H1 (cell line): Measurements from ENCODE around the gene GPC4. TPM values are rescaled to one million over a fixed set of nuclear protein-coding genes. Genes with fewer than 3 reads are reported as not detected.
A peak's percentile ranks its signal among the peaks of the same experiment; 100 is the strongest.

Experiments used
- CTCF ChIA-PET: fragments of 300-600 bp; sonication (Branson Sonifier 250); formaldehyde crosslinking; loops from one replicate; lab custom pipeline; 2021; ENCODE audit not compliant: partially characterized antibody; lab: Charles Lee
- POLR2A ChIA-PET: fragments of 300-600 bp; sonication (Branson Sonifier 250); formaldehyde crosslinking; loops from one replicate; lab custom pipeline; 2021; ENCODE audit warnings: inconsistent platforms; ENCODE audit not compliant: partially characterized antibody; lab: Charles Lee
- DNase-seq, 2 experiments: peaks; one replicate each; pipeline versions ENCODE4 v3.0.0 to v3.0.0-alpha.2; 2010 to 2022; ENCODE audit warnings: low spot score in 2 of 2, low read depth in 1 of 2, mixed read lengths in 1 of 2
- FAIRE-seq: peaks from 2 replicates; lab custom pipeline; 2011; peaks lifted over from hg19 to GRCh38; lab: Jason Lieb, UNC
- H2AFZ ChIP-seq: 2 replicates; pipeline ENCODE4 v1.8.1; 2012; ENCODE audit warnings: low read length, inconsistent platforms
- H2AK5ac ChIP-seq: 2 replicates; pipeline ENCODE4 v1.6.1; 2013; ENCODE audit warnings: low read depth, low read length
- H2BK120ac ChIP-seq: replicated peaks from 2 replicates; pipeline ENCODE3; 2013; ENCODE audit warnings: low read depth, low read length, inconsistent platforms
- H2BK12ac ChIP-seq: 2 replicates; pipeline ENCODE4 v1.6.1; 2013; ENCODE audit warnings: low read depth, low read length
- H2BK15ac ChIP-seq: 2 replicates; pipeline ENCODE4 v1.6.1; 2013; ENCODE audit warnings: low read length
- H2BK20ac ChIP-seq: 2 replicates; pipeline ENCODE4 v1.6.1; 2013; ENCODE audit warnings: low read length
- H2BK5ac ChIP-seq: 2 replicates; pipeline ENCODE4 v1.6.1; 2013; ENCODE audit warnings: low read depth, low read length
- H3K14ac ChIP-seq: 2 replicates; pipeline ENCODE4 v1.6.1; 2013; ENCODE audit warnings: inconsistent platforms; ENCODE audit not compliant: insufficient read length
- H3K18ac ChIP-seq: 2 replicates; pipeline ENCODE4 v1.6.1; 2013; ENCODE audit warnings: low read length; ENCODE audit errors: extremely low read depth
- H3K23ac ChIP-seq: 2 replicates; pipeline ENCODE4 v1.6.1; 2013; ENCODE audit warnings: inconsistent platforms; ENCODE audit not compliant: insufficient read length
- H3K23me2 ChIP-seq: 2 replicates; pipeline ENCODE4 v1.6.1; 2013; ENCODE audit warnings: low read depth, low read length
- H3K27ac ChIP-seq: 2 replicates; pipeline ENCODE4 v1.6.1; 2011; ENCODE audit warnings: low read depth, low read length, inconsistent platforms
- H3K27me3 ChIP-seq, 4 experiments: replicated peaks in 1 of 4; 1 replicate in 1 of 4; 2 replicates in 3 of 4; pipeline versions ENCODE4 v1.6.1 to v1.8.1; 2011 to 2013; ENCODE audit warnings: low read length in 3 of 4, mild to moderate bottlenecking in 3 of 4, inconsistent platforms in 2 of 4, mixed read lengths in 2 of 4, moderate library complexity in 1 of 4; ENCODE audit not compliant: control insufficient read depth in 3 of 4, insufficient read depth in 3 of 4; ENCODE audit errors: extremely low read depth in 1 of 4
- H3K36me3 ChIP-seq, 4 experiments: 2 replicates each; pipeline versions ENCODE4 v1.6.1 to v1.8.1; 2011 to 2013; ENCODE audit warnings: mild to moderate bottlenecking in 4 of 4, low read length in 3 of 4, moderate library complexity in 2 of 4, control low read depth in 1 of 4, inconsistent platforms in 1 of 4; ENCODE audit not compliant: insufficient read depth in 4 of 4, control insufficient read depth in 2 of 4
- H3K4ac ChIP-seq: replicated peaks from 2 replicates; pipeline ENCODE3; 2013; ENCODE audit warnings: low read length, low read depth, mixed read lengths, inconsistent platforms; ENCODE audit not compliant: insufficient read length
- H3K4me1 ChIP-seq, 4 experiments: replicated peaks in 1 of 4; 1 replicate in 1 of 4; 2 replicates in 3 of 4; pipeline versions ENCODE4 v1.6.1 to v1.8.1; 2011 to 2013; ENCODE audit warnings: low read length in 3 of 4, inconsistent platforms in 2 of 4, mixed read lengths in 1 of 4; ENCODE audit not compliant: insufficient read depth in 4 of 4, control insufficient read depth in 3 of 4
- H3K4me2 ChIP-seq, 2 experiments: 2 replicates each; pipeline versions ENCODE4 v1.6.1 to v1.8.1; 2011 to 2013; ENCODE audit warnings: low read depth in 2 of 2, low read length in 2 of 2, control low read depth in 1 of 2, inconsistent platforms in 1 of 2, mild to moderate bottlenecking in 1 of 2; ENCODE audit not compliant: insufficient read depth in 1 of 2
- H3K4me3 ChIP-seq, 4 experiments: fragments of 200-600, 300-600 bp in 1 of 4; sonication (generic), shearing (Covaris generic), sonication (Bioruptor Twin) in 1 of 4; 2 replicates each; pipeline versions ENCODE4 v1.5.1 to v1.8.1; 2011 to 2016; ENCODE audit warnings: low read length in 4 of 4, low read depth in 3 of 4, control low read depth in 2 of 4, inconsistent platforms in 2 of 4, mild to moderate bottlenecking in 2 of 4, mixed read lengths in 1 of 4, moderate library complexity in 1 of 4; ENCODE audit not compliant: insufficient read depth in 2 of 4; ENCODE audit errors: extremely low read depth in 1 of 4
- H3K56ac ChIP-seq: replicated peaks from 2 replicates; pipeline ENCODE3; 2013; ENCODE audit warnings: low read depth, mild to moderate bottlenecking, mixed read lengths, low read length, inconsistent platforms; ENCODE audit not compliant: insufficient read length
- H3K79me1 ChIP-seq: 2 replicates; pipeline ENCODE4 v1.6.1; 2013; ENCODE audit warnings: low read depth, low read length, control low read depth
- H3K79me2 ChIP-seq, 2 experiments: 2 replicates each; pipeline versions ENCODE4 v1.6.1 to v1.8.1; 2012 to 2013; ENCODE audit warnings: low read length in 2 of 2, mild to moderate bottlenecking in 2 of 2, inconsistent platforms in 1 of 2; ENCODE audit not compliant: insufficient read depth in 2 of 2, control insufficient read depth in 1 of 2
- H3K9ac ChIP-seq, 4 experiments: replicated peaks in 1 of 4; 1 replicate in 1 of 4; 2 replicates in 3 of 4; pipeline versions ENCODE4 v1.6.1 to v1.8.1; 2011 to 2013; ENCODE audit warnings: low read depth in 3 of 4, low read length in 3 of 4, control low read depth in 2 of 4, mild to moderate bottlenecking in 2 of 4, moderate library complexity in 2 of 4, inconsistent platforms in 1 of 4; ENCODE audit errors: extremely low read depth in 1 of 4
- H3K9me3 ChIP-seq, 2 experiments: 2 replicates each; pipeline versions ENCODE4 v1.6.1 to v1.8.1; 2012 to 2013; ENCODE audit warnings: mild to moderate bottlenecking in 2 of 2, moderate library complexity in 2 of 2, control low read depth in 1 of 2, inconsistent platforms in 1 of 2, low read depth in 1 of 2, low read length in 1 of 2, mixed read lengths in 1 of 2; ENCODE audit not compliant: insufficient read depth in 2 of 2
- H4K20me1 ChIP-seq, 2 experiments: replicated peaks in 1 of 2; 2 replicates each; pipeline versions ENCODE3 to v1.8.1; 2011 to 2013; ENCODE audit warnings: inconsistent platforms in 2 of 2, low read length in 2 of 2, mild to moderate bottlenecking in 1 of 2; ENCODE audit not compliant: insufficient read depth in 2 of 2, control insufficient read depth in 1 of 2
- H4K5ac ChIP-seq: 2 replicates; pipeline ENCODE4 v1.6.1; 2013; ENCODE audit warnings: low read length, low read depth, mixed read lengths, inconsistent platforms; ENCODE audit not compliant: insufficient read length
- H4K8ac ChIP-seq: 2 replicates; pipeline ENCODE4 v1.8.0; 2013; ENCODE audit warnings: mild to moderate bottlenecking, moderate library complexity, low read length, inconsistent platforms; ENCODE audit not compliant: insufficient read depth; ENCODE audit errors: extremely low read depth
- H4K91ac ChIP-seq: replicated peaks from 2 replicates; pipeline ENCODE3; 2013; ENCODE audit warnings: low read length, mixed read lengths, inconsistent platforms; ENCODE audit not compliant: insufficient read length
- FOSL1 ChIP-seq: IDR thresholded peaks from 2 replicates; pipeline ENCODE4 v1.6.1; 2011; ENCODE audit warnings: mild to moderate bottlenecking, low read depth, low read length, moderate library complexity; ENCODE audit not compliant: insufficient read depth
- POLR2AphosphoS5 ChIP-seq: IDR thresholded peaks from 2 replicates; pipeline ENCODE4 v1.6.1; 2011; ENCODE audit warnings: low read depth, low read length
- WGBS, 2 experiments: shearing (Covaris generic) in 1 of 2; methylation state at CpG; one replicate each; pipeline versions ENCODE4 v1.1.6 to v1.1.7; 2013 to 2015; ENCODE audit warnings: low lambda C conversion rate in 2 of 2, mixed read lengths in 2 of 2, inconsistent platforms in 1 of 2, low coverage in 1 of 2, missing lambda C conversion rate in 1 of 2; ENCODE audit not compliant: insufficient replicate concordance in 2 of 2, insufficient coverage in 1 of 2, insufficient read length in 1 of 2; ENCODE audit errors: extremely low coverage in 1 of 2, missing lambda C conversion rate in 1 of 2; 5-methylcytosine and 5-hydroxymethylcytosine counted together
- polyA plus RNA-seq, 7 experiments: library from polyadenylated mRNA; depleted of rRNA in 3 of 7; stranded (reverse) in 5 of 7; unstranded in 2 of 7; fragments of >200 nt in 5 of 7; fragments of 200-250 nt in 2 of 7; gene quantifications; 1 replicate in 5 of 7; 2 replicates in 1 of 7; 4 replicates in 1 of 7; pipeline versions ENCODE4 v1.2.1 to v1.2.3, GENCODE V29; 2011 to 2013; ENCODE audit warnings: missing spikeins in 2 of 7, mixed read lengths in 2 of 7
- total RNA-seq: library from RNA; stranded (reverse); fragmentation: NEBNext Ultra II Directional; extraction: Animal tissue kit (Norgen Biotek cat#: 25700); gene quantifications from 2 replicates; pipeline ENCODE4 v1.2.1, GENCODE V29; 2021

Gene GPC4
- total and polyA plus RNA-seq, 2 of the 8 experiments (the other 6 are each of a cell fraction or from before 2014, with no cell fraction given) = 46.8 to 230 TPM

GRCh38 chrX:133285341-133285740 is 129.9 kb downstream of the GPC4 start:
- no peak overlapping the region for H2BK5ac ChIP-seq
- H4K91ac ChIP-seq = no peak overlapping the region
- no peaks in the 10 kb centered on the region for H3K4me1 ChIP-seq
- no peak overlapping the region for H2AK5ac ChIP-seq
- H3K18ac ChIP-seq = no peak overlapping the region
- DNase-seq = no peak
- H3K79me2 ChIP-seq = no peaks in the 10 kb centered on the region
- ChIA-PET POLR2A (no interaction called here), CTCF (no interaction called here)
- no peak overlapping the region for H3K23ac ChIP-seq
- H2BK120ac ChIP-seq = no peak overlapping the region
- no peak overlapping the region for H3K56ac ChIP-seq
- no peak for FAIRE-seq
- H3K27me3 ChIP-seq = no peaks in the 10 kb centered on the region
- no peak overlapping the region for H3K4me2 ChIP-seq
- H3K9me3 ChIP-seq = no peaks in the 10 kb centered on the region
- H4K5ac ChIP-seq = no peak overlapping the region
- no peak overlapping the region for H3K4me3 ChIP-seq
- no peak overlapping the region for H2BK15ac ChIP-seq
- no peak overlapping the region for H3K14ac ChIP-seq
- TF ChIP-seq FOSL1 (no peak), POLR2AphosphoS5 (peak; percentile 8; the same call in 1 of the 2 replicates)
- H2BK20ac ChIP-seq = no peak overlapping the region
- no peak overlapping the region for H2BK12ac ChIP-seq
- no peak overlapping the region for H3K27ac ChIP-seq
- no peaks in the 10 kb centered on the region for H3K23me2 ChIP-seq
- H3K36me3 ChIP-seq = no peaks in the 10 kb centered on the region
- no peak overlapping the region for H4K8ac ChIP-seq
- H4K20me1 ChIP-seq = no peaks in the 10 kb centered on the region
- no peaks in the 10 kb centered on the region for H3K79me1 ChIP-seq
- H2AFZ ChIP-seq = no peak overlapping the region
- H3K9ac ChIP-seq = no peak overlapping the region
- no peak overlapping the region for H3K4ac ChIP-seq
- WGBS, 2 experiments = 91% methylated on average over 6 of the region's 6 CpGs; no CpG with 5 or more reads in 1 of the 2 experiments
